ENCODE measurements around the gene FGGY.

DNA sequence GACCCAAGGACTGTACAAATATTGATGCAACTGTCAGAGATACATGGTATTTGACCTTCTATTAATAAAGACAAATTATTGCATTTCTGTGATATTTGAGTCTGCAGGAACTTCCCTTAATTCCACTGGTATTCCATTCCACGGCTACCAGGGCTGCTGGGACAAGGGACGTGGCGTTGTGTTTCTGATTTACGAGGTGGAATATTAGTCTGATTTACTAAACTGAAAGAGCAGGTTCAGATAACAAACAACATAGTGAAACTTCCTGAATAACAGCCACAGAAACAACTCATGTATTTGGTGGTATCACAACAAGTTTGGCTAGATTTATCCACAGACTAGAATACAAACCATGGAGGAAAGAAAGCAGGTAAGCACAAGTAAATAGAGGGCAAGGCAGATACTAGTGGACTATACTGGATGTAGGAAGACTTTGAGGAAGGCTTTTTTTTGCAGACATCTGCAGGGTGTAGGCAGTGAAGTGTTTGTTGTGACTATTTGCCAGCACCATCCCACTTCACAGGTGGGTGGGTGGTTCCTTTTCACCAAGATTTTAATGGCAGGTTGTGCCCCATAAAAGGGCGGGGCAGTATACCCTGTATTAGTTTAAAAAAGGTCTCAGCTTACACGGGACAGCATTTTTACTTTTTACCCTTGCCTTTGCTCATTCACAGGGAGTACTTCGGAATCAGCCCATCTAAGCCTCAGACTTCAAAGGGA is 100.4 kb downstream of the FGGY start:
- TF ChIP-seq POLR2A (IDR thresholded peaks at IDR 0.05; ENCODE audit: low read length) (no peak), GATA1 (IDR thresholded peaks at IDR 0.05; ENCODE audit: low read depth, low read length) (no peak)
